Measurements from ENCODE around the gene EBLN1. TPM values are rescaled to one million over a fixed set of nuclear protein-coding genes. Genes with fewer than 3 reads are reported as not detected.

EBLN1 gene
- total RNA-seq: not detected
- long read RNA-seq: 0 reads

DNA sequence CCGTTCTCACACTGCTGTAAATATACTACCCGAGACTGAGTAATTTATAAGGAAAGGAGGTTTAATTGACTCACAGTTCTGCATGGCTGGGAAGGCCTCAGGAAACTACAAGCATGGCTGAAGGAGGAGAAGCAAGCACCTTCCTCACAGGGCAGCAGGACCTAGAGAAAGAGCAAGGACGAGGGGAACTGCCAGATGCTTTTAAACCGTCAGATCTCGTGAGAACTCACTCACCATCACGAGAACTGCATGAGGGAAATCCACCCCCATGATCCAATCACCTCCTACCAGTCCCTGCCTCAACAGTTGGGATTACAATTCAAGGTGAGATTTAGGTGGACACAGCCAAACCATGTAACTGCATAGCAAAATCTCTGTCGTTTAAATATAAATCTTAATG lies at the start of gene EBLN1:
Gene EBLN1 (minus strand): TSS at position 174 of the 400 bp plus-strand sequence. CDS start 8,032 bp downstream, outside the sequence.
- intact Hi-C loops (cut with DNase I, micrococcal nuclease): no loop called here
- no peak for ATAC-seq
- no peak for DNase-seq

DNA sequence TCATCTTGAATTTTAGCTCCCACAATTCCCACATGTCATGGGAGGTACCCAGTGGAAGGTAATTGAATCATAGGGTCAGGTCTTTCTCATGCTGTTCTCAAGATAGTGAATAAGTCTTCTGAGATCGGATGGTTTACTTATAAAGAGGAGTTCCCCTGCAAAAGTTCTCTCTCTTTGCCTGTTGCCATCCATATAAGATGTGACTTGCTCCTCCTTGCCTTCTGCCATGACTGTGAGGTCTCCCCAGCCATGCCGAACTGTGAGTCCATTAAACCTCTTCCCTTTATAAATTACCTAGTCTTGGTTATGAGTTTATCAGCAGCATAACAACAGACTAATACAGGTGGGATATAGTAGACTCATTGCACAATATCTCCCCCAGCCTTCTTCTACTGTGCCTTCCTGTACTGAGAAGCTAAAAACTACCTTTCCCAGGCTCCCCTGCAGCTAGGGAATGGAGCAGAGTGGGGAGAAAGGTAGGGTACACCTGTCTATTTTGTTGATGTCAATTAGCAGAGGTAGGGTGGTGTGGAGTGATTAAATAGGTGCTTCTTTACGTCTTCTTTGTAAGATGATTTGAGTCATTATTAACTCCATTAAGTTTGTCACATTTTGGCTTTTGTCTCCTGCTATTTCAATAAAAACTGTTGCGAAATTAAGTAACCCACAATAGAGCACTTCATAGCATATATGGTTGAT lies 48.2 kb upstream of the EBLN1 start:
- no peak for ATAC-seq
- intact Hi-C loops (cut with DNase I, micrococcal nuclease): no loop called here
- DNase-seq: no peak

GRCh38 chr10:22263106-22263505 lies 45.3 kb upstream of the EBLN1 start:
- intact Hi-C loops (cut with DNase I, micrococcal nuclease): no loop called here
- ATAC-seq (no peak), DNase-seq (no peak)

DNA sequence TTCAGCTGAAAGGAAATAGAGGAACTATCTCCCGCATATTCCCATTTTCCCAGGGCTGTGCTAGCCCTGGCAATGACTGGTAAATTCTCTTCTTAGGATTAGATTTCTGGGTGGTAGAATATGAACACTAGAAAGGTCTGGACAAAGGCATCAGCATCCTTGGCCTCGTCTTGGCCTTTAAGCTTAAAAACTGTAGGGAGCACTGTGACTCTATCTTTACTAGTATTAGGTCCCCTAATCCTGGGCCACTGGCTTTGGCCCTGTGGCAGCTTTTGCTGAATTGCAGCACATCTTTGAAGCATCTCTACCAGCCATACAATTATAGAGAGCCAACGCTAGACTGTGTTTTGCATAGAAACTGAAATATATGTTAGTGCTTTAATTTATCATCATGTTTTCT lies 41.5 kb upstream of the EBLN1 start:
- ATAC-seq: no peak
- intact Hi-C loops (cut with DNase I, micrococcal nuclease): no loop called here

DNA sequence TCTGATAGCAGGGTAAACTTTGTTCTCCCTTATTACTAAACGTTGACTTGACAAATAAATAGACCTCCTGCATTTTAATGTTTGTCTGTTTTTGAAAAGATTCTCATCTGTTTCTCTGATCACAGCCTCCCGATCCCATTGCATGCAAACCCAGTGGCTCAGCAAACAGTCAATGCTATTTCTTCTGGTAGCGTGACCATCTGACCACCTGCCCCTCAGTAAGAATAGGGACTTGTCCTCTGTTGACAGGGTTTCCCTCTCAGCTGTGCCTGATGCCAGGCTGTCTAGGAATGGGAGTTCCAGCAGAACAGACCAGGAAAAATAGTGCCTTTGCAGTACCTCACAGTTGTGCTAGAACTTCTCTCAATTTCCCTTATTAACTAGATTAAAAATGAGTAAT lies 40.7 kb upstream of the EBLN1 start:
- ATAC-seq (no peak), DNase-seq (no peak)
- intact Hi-C loops (cut with DNase I, micrococcal nuclease): no loop called here

More for the DNA sequence above, 41.5 kb upstream of the EBLN1 start:
- no peak for DNase-seq

GRCh38 chr10:22253580-22253882 lies 35.7 kb upstream of the EBLN1 start:
- ATAC-seq (no peak), DNase-seq (peak; percentile 35 to 41)
- intact Hi-C loops (cut with DNase I, micrococcal nuclease): no loop called here

DNA sequence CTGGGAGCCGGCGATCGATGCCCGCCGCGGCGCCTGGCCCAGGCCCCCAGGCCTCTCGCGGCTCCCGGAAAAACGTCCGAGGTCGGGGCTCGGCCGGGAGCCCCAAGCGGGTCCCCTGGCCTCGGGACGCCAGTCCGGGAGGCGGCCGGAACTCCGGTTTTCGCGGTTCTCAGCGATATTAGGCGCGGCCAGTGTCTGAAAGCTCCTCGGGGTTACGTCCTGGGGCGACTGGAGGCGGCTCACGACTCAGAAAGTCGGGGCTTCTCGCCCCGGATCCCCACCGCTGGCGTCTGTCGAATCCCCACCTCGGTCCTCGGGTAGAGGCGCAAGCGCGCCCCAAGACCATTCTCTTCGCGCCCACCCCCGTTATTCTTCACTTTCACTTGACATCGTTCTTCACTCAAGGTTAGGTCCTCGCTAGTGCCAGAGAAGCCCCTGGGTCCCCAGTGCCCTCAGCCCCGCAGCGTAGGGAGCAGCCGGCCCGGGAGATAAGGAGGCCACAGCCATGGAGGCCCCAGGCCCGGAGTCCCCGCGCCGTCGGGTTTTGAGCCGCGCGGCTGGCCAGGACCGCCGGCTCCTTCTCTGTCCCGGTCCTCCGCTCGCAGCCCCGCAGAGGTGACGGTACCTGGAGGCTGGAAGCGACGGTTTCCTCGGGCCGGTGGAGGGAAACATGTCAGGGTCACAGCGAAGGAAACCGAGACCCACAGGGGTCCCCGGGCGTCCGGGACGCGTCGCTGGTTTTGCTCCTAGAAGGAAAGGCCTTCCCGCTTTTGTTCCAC lies 35.2 kb upstream of the EBLN1 start:
- intact Hi-C loops (cut with DNase I, micrococcal nuclease): no loop called here
- peak in 1 of 2 donors; percentile 42 for DNase-seq
- peak; percentile 45 for ATAC-seq

DNA sequence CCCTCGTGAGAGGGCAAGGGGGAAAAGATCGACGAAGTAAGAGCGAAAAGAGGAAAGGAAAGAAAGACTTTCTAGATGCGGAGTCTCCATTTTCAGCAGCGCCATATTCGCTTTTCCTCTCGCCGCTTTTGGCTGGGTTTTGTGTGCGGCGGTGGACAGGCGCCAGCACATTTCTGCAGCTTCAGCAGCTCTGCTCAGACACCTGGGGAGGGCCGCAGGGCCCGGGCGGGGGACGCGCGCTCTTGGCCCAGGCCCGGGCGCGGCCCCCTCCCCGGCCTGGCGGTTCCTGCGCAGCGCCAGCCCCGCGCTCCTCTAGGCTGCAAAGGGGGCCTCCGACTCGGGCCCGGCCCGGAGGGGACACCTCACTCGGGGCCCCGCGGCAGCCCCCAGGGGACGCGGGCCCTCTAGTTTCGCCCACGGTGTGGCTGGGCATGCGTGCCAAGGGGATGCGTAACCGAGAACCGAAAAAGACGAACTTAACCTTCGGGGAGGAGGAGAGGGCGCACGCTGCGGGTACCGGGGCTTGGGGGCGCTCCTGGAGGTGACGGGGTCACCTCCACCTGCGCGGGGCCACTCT lies 34.5 kb upstream of the EBLN1 start:
- intact Hi-C loops (cut with DNase I, micrococcal nuclease): no loop called here
- DNase-seq: peak; percentile 27 to 34
- peak; percentile 68 for ATAC-seq

DNA sequence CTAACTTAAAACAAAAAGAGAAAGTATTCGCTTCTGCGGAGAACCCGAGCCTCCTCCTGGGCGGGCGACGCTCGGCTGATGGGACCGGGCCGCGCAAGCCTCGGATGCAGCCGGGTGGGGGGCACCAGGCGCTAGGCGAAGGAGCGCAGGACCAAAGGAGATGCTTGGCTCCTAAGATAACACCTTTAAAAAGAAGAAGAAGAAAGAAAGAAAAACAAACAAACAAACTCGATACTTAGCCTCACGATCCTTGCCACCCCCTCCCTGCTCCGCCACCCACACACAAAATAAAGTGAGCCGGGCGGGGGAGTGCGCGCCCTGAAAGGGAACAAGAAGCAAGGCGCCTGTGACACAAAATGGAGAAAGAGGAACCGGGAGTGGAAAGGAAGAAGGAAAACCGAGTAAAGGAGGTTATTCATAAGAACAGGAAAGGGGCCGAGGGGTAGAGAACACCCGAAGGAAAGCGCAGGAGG lies 34.0 kb upstream of the EBLN1 start:
- intact Hi-C loops (cut with DNase I, micrococcal nuclease): no loop called here
- peak; percentile 62 for ATAC-seq
- peak; percentile 44 to 65 for DNase-seq

DNA sequence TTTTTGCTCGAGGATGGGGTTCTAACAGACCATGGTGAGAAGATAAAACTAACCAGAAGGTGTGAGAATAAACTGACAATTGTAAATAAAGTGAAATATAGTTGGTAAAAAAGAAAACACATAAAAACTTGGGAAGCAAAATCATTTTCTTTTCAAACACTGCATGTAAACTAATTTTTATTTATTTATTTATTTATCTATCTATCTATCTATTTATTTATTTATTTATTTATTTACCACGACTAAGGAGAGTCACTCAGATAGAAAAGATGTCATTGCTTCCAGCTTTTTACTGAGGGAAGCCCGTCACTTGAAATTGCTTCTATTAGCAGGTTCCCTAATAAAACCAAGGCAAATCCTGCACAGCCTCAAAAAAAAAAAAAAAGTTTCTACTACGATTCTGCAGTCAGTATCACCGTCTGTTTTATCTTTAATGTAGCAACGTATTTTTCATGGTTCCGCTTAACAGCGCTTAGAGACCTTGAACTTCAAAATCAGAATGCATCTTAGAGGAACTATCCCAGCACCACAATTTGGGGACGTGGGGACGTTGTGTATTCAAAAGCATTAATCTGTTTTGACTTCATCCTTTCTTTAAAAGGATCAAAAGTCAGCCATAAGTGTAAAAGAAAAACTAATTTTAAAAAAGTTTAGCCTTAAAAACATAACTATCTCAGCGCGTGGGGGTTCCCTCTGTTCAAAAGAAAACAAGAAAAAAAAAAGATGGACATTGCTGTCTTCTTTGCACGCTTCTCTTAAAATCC lies 33.3 kb upstream of the EBLN1 start:
- DNase-seq (no peak), ATAC-seq (no peak)
- intact Hi-C loops (cut with DNase I, micrococcal nuclease): no loop called here

DNA sequence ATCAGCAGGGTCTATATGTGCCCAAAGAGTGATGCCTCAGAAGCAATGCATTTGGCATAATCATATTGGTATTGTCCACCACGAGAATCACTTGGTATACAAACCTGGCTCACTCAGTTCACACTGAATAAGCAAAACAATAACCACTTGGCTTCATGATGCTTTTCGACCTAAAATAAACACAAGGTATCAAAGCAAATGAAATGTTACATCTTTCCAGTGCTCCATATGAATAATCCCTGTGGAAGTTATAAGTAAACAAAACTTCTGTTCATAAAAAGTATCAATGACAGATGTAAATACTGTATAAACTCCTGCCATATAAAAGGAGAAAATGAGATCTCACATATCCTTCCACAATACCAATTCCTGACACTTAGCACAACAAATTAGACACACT lies 29.8 kb upstream of the EBLN1 start:
- intact Hi-C loops (cut with DNase I, micrococcal nuclease): no loop called here
- ATAC-seq: no peak
- DNase-seq: no peak

DNA sequence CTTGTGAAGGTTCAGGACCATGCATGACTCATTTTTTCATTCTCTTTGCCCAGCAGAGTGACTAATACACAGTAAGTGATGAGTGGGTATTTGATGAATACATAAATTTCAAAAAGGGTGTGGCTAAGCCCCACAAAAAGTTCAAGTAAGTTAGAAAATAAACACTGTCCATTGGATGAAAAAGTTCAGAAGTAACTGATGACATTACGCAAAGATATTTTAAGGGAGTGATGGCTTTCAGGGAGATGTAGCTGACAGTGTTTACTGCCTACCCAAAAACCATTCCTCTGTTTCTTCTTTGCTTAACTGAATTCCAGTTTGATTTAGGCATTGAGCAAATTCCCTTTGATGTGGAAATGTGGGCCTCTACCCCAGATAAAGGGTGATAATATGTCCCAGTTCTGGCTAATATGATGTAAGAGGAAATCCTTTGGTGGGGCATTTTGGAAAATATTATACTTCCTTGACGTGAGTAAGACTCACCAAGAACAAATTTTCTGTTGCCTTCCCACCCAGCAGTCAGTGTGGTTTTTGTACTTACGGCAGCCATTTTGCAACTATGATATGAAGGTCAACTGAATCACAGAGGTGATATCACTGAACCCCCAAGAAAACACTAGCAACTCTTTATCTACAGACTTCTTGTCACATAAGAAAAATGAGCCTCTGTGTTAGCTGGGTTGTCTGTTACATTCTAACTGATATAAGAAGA lies 29.0 kb upstream of the EBLN1 start:
- DNase-seq (no peak), ATAC-seq (no peak)
- intact Hi-C loops (cut with DNase I, micrococcal nuclease): no loop called here

DNA sequence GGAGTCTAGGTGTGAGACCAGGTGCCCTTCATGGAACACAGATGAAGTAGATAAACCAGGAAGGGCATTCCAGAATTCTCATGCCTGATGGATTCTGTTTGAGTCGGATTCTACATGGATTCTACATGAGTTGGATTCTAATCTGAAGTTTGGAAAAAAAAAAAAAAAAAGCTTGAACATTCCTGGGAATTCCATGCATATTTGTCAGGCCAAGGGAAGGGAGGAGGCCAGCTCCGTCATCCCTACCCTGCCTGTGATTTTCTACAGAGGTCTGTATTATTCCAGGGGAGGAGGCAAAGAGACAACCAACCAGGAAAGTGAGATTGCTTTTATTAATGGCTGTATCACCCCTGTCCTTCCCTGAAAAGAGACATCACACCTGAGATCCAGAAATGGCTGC lies 27.8 kb upstream of the EBLN1 start:
- DNase-seq (no peak), ATAC-seq (no peak)
- intact Hi-C loops (cut with DNase I, micrococcal nuclease): no loop called here

DNA sequence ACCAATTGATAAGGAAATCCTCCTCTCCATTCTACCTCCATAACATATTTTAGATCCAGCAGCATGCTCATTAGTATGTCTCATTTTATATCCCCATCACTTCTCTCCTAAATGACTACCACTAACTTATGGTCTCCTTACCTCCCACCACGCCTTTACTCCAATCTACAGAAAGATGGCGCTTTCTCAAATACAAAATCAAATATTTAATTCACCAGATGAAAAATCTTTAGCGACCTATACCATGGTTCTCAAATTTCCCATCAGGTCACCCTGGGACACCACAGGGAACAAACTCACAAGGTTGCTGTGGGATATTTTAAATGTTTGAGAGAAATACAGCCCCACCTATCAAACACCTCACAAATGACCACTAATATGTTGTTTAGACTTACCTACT lies 27.0 kb upstream of the EBLN1 start:
- no peak for ATAC-seq
- intact Hi-C loops (cut with DNase I, micrococcal nuclease): no loop called here

GRCh38 chr10:22244001-22244400 lies 26.2 kb upstream of the EBLN1 start:
- DNase-seq (no peak), ATAC-seq (no peak)
- intact Hi-C loops (cut with DNase I, micrococcal nuclease): no loop called here

More for the DNA sequence above, 27.0 kb upstream of the EBLN1 start:
- no peak for DNase-seq

DNA sequence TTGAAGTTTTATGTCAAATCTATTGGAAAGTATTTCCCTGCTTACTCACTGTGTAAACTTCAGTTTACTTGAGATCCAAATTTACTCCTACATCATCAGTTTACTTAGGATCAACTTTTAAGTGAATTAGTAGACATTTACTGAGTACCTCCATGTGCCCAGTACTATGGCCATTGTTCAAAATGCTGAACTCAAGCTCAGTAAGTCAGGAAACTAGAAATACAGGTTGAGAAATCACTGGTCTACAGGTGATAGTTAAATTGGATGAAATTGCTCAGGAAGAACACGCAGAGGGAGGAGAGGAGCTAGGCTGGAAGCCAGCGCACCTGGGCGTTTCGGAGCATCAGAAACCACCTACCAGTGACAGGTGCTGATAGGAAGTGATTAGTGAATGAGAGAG lies 25.5 kb upstream of the EBLN1 start:
- intact Hi-C loops (cut with DNase I, micrococcal nuclease): no loop called here
- ATAC-seq: no peak

DNA sequence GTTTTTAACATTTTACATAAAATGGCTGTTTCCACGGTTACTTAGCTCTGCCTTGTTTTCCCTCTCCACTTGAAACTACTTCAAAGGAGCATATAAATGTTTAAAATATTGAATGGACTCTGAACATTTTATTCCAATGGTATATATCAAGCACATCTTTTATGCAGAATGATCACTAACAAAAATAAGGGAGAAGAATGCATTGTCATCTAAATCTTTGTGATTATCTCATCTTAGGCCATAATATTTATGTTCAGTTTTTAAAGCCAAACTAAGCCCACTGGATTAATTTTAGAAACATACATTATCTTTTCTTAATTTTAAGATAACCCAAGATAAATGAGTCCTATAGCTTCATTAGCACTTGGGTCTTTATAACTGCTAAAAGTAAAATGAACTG lies 13.4 kb upstream of the EBLN1 start:
- ATAC-seq: no peak
- DNase-seq: no peak
- intact Hi-C loops (cut with DNase I, micrococcal nuclease): no loop called here

More for the DNA sequence above, 25.5 kb upstream of the EBLN1 start:
- no peak for DNase-seq

DNA sequence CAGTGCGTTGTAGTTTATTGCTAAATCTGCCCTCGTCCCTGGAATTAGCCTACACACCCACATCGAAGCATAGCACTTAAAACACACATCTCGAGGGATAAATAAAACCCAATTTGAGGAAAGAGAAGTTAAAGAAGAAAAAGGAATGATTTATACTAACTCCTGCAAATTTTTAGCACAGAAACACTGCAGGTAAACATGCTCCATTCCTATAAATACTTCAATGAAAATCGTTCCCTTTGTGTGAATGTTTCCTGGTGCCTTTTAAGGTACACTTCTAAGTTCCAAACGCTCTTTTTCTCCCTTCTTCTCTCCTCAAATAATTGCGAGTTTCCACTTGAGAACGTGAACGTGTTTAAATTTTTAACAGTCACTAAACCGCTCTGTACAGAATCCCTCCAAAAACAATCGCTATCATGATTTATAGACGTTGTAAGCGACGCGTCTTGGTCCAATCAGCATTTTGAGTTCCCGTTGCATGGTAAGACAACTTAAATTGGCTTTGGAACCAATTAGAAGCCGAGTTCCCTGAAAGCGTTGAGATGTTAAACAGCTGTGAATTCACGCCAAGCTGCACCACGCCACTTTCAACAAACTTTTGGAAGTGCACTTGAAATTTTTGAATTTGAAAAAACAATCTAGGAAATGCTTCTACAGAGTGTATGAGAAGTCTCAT lies 12.5 kb upstream of the EBLN1 start:
- intact Hi-C loops (cut with DNase I, micrococcal nuclease): no loop called here

More for the DNA sequence above, 12.5 kb upstream of the EBLN1 start:
- DNase-seq (peak in 1 of 2 donors; percentile 8), ATAC-seq (no peak)

Measured in left colon (tissue), 2 donors.